ENCODE results near the gene KRT71.
"Not testable (repeated sequence)": the region's sequence is repeated elsewhere in the genome, so short reads cannot be mapped to it uniquely, and the experiment has no call there.

The KRT71 gene

DNA sequence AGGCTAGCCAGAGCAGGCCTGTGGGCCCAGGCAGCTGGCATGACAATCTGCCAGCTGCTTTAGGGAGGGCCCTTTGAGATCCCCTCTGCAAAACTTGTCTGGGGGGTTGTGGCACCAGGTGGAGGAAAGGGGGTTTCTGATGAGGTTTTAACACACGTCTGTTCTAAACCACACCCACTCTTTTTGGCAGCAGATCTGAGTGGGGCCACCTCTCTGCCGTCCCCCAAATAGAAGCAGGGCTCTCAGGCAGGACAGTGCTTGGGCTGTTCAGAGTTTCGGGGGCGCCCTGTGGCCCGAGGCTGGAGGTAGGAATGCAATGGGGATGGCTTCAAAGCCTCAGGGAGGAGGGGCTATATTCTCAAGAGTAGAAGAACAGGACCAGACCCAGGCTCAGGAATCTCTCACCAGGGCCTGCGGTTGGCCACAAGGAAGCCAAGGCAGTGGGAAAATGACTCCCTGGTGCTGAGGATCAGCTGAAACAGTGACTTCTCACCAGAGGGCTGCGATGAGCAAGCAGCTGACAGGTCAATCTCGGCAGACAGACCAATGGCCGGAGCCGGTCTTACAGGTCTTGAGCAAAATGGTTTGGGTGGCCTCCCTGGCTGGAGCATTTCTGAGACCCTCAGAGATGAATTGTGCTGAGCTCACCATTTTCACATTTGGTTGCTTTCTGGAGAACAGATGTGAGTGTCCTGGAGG lies 31.2 kb downstream of the KRT71 start:
- no peak for DNase-seq (ENCODE audit: low read depth in 3 of 3, low spot score in 1 of 3)

DNA sequence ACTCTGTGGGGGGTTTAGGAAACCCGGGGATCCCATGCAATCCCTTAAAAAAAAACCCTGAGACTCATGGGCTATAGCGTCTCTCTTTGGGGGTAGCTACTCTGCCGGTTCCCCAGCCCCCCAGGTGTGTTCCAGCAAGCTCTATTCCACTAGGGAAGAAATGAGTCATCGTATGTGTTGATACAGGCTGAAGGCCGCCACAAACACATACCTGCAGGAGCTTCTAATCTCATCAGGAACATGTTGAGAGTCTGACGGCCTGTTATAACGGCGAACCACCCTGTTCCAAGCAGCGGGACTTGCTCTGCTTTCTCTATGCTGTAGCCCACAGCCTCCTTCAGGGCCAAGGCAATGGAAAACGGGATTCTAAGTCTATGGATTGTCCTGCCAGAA lies 31.8 kb downstream of the KRT71 start:
- DNase-seq (ENCODE audit: low read depth in 3 of 3, low spot score in 1 of 3), result no peak

DNA sequence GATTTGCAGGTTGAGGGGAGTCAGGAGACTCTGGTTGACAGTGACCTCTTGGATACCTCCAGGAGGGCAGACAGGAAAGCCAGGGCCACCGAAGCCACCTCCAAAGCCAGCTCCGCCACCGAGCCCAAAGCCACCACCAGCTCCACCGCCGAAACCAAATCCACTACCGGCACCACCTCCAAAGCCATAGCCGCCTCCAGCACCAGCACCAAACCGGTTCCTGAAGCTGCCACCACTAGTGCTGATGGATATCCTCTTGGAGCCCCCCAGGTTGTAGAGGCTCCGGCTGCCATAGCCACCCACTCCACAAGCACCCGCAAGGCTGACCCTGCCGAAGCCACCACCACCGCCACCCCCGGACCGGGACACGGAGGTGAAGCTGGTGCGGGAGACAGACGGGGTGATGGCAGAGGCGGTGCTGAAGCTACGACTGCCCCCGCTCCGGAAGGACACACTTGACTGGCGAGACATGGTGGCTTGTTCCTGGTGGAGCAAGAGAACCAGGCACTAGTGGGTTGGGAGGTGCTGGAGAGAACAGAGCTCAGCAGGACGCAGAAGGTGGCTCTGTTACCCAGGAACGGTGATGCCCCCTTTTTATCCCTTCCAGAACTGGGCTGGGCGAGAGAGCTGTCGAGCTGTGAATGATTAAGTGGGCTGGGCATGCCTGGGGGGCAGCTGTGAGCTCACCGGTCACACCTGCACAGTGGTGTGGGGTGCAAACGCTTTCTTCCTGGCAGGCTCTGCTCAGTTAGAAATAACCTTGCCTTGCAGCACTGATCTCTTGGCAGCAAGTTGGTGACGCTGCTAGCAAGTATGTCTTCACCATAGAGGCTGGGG lies 32.9 kb downstream of the KRT71 start, which contains the start of gene KRT5:
Gene KRT5 (minus strand): TSS at position 569 of the 837 bp plus-strand sequence. CDS start 98 bp downstream, at position 471.
- DNase-seq (ENCODE audit: low read depth in 3 of 3, low spot score in 1 of 3), result no peak

DNA sequence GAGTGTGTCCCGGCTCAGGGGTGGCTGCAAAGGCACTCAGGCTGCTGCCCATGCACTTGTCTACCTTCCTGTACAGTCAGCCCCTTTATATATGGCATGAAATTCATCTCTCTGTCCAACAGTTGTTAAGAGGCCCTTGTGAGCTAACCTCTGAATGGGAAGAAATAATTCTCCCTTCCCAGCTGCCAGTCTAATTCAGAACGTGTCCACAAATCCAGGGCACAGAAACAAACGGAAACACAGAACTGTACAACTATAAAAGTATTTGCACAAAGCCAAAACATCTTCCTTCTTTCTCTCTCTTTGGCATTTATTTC lies 33.6 kb downstream of the KRT71 start:
- no peak for DNase-seq (ENCODE audit: low read depth in 3 of 3, low spot score in 1 of 3)

DNA sequence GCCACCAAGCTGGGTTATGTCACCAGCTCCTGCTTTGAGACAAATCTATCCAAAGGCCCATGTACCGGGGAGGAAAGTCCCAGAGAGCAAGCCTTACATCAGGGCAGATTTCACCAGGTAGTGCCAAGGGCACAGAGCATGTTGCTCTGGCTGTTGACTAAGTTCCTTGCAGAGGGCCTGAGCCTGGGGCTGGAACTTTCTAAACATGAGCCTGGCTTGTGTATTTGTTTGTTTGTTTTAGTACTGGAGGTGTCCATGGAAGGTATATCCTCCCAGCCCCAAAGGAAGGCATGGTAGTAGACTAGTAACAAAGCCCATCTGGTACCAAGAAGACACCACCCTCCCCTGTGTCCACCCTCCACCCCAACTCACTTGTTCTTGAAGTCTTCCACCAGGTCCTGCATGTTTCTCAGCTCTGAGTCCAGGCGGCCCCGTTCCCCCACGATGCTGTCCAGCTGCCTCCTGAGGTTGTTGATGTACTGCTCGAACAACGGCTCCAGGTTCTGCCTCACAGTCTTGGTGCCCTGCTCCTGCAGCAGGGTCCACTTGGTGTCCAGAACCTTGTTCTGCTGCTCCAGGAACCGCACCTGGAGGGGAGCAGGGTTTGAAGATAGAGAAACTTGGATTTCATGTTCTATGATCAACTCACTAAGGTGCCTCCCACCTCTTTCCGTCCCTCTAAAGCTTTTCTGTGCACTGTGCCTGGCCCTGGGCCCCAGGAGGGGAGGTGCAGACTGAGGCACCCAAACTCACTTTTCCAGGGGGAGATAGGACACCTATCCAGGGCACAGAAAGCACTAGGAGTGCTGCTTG lies 34.2 kb downstream of the KRT71 start:
- no peak for DNase-seq (ENCODE audit: low read depth in 3 of 3, low spot score in 1 of 3)

DNA sequence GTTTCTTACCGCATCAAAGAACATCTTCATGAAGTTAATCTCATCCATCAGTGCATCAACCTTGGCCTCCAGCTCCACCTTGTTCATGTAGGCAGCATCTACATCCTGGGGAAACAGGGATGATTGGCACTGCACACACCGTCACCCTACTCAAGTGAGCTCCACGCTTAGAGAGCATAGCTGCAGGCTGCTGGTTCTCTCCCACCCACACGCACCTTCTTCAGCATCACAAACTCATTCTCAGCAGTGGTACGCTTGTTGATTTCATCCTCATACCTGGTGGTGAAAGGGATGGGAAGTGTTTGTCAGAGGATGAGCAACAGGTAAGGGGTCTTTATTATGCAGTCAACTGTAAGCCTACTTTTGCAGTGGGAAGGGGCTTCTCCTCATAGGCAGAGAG lies 35.1 kb downstream of the KRT71 start:
- DNase-seq (ENCODE audit: low read depth in 3 of 3, low spot score in 1 of 3), result no peak

DNA sequence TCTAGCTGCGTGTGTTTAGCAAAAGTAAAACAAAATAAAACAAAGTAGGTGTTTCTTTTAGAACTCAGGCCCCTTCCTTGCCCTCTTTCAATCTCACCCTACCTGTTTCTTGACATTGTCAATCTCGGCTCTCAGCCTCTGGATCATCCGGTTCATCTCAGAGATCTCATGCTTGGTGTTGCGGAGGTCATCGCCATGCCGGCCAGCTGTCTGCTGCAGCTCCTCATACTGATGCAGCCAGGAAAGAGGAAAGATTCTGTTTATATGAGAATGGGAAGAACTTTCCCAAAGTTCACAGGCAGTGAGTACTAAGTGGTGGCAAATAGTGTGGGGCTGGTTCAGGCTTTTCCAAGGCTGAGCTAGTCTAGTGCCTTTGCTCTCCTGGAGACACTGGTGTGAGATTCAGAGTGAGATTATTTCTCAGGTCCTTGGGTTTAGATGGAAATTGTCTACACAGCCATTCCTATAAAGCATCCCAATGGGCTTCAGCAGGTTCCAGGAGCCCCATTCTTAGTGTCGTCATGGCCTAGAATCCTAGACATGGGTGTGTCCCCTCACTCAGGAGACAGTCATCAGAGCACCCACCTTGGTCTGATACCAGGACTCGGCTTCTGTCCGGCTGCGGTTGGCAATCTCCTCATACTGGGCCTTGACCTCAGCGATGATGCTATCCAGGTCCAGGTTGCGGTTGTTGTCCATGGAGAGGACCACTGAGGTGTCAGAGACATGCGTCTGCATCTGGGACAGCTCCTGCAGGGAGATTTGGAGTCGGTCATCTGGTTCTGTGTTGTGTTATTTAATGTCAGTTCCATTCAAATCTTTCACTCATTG lies 35.7 kb downstream of the KRT71 start:
- DNase-seq (ENCODE audit: low read depth in 3 of 3, low spot score in 1 of 3), result no peak

DNA sequence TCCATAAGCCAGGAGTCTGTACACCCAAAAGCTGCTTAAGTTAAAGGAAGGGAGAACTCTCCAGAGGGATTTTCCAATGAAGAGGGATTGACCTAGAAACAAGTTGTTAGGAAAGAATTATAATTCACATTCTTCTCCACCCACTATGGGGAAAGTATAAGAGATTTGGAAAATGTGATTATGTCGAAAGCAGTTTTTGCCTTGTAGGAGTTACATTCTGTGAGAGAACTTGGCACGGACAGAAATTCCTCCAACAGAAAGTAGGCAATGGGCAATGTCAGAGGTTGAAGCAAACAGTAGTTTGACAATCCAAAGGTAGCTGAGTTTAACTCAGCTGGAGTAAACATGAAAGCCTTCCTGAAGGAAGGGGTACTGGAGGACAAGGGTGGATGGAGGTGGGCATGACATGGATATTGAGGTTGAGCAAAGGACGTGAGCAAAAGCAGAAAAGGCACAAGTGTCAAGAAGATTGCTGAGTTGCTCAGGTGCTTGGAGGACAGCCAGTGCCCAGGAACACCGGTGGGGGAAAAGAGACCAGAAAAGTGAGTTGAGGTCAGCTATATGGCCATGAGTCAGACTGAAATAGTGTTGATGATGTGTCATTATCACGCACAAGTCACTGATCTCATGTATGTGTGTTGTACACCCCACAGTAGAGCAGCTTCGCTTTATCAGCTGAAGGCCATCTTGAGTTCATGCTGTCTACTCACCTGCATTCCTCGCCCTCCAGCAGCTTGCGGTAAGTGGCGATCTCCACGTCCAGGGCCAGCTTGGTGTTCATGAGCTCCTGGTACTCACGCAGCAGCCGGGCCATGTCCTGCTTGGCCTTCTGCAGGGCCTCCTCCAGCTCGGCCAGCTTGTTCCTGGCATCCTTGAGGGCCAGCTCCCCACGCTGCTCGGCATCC lies 36.8 kb downstream of the KRT71 start:
- DNase-seq (ENCODE audit: low read depth in 3 of 3, low spot score in 1 of 3), result no peak

DNA sequence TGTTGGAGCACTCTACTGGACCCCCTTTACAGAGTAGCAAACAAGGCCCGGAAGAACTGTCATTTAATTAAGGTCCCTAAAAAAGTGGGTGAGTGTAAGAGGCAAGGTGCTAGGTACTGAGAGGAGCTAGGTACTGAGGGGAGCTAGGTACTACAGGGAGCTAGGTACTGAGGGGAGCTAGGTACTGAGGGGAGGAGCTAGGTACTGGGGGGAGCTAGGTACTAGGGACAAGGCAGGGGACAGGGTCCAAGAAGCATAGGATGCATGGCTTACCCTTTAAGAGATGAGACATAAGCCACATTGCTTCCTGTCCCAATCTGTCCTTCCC lies 37.7 kb downstream of the KRT71 start:
- DNase-seq (ENCODE audit: low read depth in 3 of 3, low spot score in 1 of 3), result no peak

DNA sequence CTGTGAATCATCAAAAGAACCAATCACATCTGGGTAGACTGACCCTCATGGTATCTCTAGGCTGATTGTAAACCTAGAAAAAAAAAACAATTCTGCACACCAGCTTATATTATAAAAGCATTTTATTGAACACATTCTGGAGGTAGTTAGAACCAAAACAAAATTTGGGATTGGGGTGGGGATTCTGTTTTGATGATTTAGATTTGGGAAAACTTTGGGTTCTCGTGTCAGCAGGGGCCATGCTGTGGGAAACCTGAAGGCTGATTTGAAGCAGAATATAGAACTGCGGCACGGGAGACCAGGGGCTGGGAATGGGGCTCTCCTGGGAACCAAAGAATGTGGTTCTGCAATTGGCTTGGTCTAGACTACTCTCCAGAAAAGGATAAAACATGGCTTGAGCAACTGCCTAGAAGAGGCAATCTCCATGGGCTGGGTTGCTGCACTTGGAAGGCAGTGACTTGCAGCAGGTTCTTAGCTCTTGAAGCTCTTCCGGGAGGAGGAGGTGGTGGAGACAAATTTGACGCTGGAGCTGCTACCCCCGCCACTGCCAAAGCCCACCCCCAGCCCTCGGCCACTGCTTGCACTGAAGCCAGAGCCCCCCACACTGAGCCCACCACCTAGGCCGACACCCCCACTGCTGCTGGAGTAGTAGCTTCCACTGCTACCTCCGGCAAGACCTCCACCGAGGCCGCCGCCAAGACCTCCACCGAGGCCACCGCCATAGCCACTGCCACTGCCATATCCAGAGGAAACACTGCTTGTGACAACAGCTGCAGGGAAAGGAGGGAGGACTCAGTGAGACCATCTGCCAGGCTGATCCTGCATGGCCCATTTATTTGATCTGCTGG lies 38.2 kb downstream of the KRT71 start:
- DNase-seq (ENCODE audit: low read depth in 3 of 3, low spot score in 1 of 3), result no peak

DNA sequence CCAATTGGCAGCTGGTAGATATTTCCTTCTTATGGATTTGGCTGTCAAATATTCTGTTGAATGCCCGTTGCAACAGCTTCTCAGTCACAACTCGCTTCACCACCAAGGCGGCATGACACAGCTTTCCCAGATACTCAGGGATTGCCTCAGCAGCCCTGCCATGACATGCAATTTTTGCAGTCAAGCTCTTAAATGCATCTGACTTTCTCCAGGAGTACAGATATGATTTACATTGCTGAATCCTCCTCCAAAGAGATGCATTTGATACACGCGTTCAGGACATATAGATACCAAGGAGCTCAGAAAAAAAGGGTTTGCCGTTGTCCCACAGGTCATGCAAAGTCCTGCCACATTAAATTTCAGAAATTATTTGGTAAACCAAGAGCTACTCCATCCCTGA lies 39.2 kb downstream of the KRT71 start:
- DNase-seq (ENCODE audit: low read depth in 3 of 3, low spot score in 1 of 3), result no peak

DNA sequence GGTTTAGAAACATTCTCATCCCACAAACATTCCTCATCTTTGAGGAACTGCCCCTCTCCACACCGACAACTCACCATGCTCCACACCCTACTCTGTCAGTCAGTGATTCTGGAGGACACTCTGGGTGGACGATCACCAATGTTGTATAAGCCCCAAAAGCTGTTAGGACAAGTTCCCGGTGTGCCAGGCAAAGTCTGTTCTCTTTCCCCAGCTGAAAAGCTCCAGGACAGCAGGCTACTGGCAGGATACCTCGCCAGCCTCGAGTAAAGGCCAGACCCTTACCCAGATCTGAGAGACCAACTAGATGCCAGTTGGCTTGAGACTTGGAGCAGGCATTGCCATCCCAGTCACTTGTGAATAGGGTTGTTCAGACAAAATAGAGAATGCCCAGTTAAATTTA lies 44.7 kb downstream of the KRT71 start:
- DNase-seq (ENCODE audit: low read depth in 3 of 3, low spot score in 1 of 3), result no peak

DNA sequence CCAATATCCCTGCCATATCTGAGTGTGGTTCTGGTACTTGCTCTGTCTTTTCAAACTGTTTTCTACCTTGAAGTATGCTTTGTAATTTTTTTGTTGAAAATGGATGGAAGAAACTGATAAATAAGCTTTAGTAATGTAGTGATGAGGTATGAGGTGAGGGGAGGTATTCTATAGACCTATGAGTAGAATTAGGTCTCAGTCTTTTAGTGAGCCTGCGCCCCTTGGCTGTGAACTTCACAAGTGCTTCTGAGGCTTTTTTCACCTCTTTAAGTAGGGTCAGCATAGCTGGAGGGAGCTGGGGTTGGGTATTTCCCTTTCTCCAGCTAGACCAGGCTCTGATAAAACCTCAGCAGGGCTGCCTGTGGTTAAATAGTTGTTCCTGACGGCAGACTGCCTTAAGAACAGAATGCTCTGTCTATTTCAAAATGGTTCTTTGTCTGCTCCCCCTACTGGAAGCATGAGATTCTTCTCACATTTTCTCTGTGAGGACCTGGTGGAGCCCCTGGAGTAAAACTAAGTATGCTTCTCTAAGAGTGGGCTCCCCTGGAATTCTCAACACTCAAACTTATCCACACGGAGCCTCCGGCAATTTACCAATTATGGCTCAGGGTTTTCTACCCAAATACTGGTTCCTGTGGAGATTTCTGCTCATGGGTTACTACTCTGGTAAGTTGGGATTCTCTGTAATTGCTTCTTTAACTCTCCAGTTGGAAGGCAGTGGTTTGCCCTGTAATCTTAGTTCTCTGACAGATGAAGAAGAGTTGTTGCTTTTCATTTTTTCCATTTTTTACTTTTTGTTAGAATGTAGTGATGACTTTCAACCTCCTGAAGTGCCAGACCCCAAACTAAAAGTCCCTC lies 45.9 kb downstream of the KRT71 start:
- no peak for DNase-seq (ENCODE audit: low read depth in 3 of 3, low spot score in 1 of 3)

DNA sequence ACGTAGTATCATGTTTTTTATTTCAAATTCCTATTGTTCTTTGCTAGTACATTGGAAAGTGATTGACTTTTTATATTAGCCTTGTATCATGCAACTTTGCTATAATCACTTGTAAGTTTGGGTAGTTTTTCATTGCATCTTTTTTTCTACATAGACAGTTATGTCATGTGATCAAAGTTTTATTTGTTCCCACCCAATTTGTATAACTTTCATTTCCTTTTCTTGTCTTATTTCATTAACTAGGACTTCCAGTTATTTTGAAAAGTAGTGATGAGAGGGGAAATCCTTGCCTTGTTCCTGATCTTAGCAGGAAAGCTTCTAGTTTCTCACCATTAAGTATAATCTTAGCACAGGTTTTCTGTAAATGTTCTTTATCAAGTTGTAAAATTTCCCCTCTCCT lies 50.1 kb downstream of the KRT71 start:
- no peak for DNase-seq (ENCODE audit: low read depth in 3 of 3, low spot score in 1 of 3)

DNA sequence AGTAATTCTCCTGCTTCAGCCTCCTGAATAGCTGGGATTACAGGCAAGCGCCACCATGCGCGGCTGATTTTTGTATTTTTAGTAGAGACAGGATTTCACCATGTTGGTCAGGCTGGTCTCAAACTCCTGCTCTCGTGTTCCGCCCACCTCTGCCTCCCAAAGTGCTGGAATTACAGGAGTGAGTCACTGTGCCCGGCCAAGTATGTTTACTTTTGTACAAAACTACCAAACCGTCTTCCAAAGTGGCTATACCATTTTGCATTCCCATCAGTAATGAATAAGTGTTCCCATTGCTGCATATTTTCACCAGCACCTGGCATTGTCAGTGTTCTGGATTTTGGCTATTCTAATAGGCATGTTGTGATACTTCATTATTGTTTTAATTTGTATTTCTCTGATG lies 51.5 kb downstream of the KRT71 start:
- DNase-seq (ENCODE audit: low read depth in 3 of 3, low spot score in 1 of 3), result no peak

DNA sequence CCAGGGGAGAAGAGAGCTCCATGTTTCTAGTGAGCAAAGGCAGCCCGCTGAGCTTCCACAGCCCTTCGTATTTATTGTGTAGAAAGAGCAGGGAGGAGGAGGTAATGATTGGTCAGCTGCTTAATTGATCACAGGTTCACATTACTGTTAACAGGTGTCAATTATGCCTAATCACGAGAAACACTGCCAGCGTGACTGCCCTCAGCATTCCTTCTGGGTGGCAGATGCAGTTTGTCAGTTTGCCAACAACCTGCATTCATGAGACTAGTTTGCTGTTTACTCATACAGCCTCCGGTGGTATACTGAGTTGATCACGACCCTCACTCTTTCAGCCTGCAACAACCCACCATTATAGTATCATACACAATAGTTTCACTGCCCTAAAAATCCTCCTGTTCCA lies 52.4 kb downstream of the KRT71 start:
- not testable (repeated sequence) for DNase-seq (ENCODE audit: low read depth in 3 of 3, low spot score in 1 of 3)

DNA sequence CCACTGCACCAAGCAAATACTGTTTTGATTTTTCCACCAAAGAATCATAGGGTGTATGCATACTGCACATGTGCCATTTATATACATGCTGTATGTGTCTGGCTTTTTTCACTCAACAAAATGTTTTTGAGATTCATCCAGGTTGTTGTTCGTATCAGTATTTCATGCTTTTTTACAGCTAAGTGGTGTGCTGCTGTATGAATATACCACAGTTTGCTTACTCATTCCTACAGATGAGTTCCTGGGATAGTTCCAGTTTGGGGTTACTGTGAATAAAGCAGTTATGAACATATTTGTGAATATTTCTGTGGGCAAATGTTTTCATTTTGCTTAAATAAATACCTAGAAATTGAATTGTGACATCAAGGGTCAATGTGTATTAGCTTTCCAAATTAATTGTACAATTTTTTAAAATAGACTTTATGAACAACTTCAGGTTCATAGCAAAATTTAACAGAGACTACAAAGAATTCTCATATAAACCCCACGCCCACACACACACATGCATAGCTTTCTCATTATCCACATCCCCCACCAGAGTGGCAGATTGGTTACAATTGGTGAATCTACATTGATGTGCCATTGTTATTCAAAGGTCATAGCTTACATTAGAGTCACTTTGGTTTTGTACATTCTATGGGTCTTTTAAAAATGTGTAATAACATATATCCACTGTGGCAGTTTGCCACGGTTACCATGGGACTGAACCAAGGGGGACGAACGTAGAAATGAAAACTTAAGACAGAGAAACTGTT lies 53.0 kb downstream of the KRT71 start:
- DNase-seq (ENCODE audit: low read depth in 3 of 3, low spot score in 1 of 3), result no peak

DNA sequence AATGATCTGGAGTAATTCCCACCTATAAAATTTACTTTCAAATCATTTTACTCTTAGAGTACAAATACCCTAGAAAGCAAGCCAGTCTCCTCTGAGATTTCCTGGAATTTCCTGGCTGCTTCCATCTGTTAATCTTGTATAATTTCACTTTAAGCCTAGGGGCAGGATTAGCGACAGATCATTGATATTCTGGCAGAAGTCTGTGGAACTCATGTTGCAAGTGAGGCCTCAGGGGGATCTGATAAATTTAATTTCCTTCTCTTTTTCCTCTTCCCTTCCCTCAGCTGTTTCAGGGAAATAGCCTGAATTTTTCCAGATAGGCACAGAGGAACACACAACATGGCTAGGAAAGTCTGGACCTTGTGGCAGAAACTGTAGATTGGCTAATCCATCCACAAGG lies 54.0 kb downstream of the KRT71 start:
- no peak for DNase-seq (ENCODE audit: low read depth in 3 of 3, low spot score in 1 of 3)

Measured in stimulated activated CD4-positive, alpha-beta T cell treated with anti-CD3 and anti-CD28 coated beads, TNF-alpha, amount 100 ng/mL, for 1 hour (primary cell).